Urinary bladder (tissue), 4 donors: Measurements from ENCODE around the gene ZNF358. TPM values are rescaled to one million over a fixed set of nuclear protein-coding genes. Genes with fewer than 3 reads are reported as not detected.
A peak's percentile ranks its signal among the peaks of the same experiment; 100 is the strongest.

Source experiments
- DNase-seq: peaks from one replicate; pipeline ENCODE4 v3.0.0-alpha.2; 2015; ENCODE audit errors: extremely low spot score
- H3K27ac ChIP-seq: one replicate; pipeline ENCODE4 v1.5.1; 2013; ENCODE audit warnings: low read depth, mild to moderate bottlenecking, moderate library complexity
- H3K36me3 ChIP-seq: one replicate; pipeline ENCODE4 v1.6.1; 2013; ENCODE audit warnings: mild to moderate bottlenecking, moderate library complexity; ENCODE audit not compliant: insufficient read depth
- H3K4me1 ChIP-seq: one replicate; pipeline ENCODE4 v1.6.1; 2013; ENCODE audit warnings: mild to moderate bottlenecking, moderate library complexity; ENCODE audit not compliant: insufficient read depth
- H3K4me3 ChIP-seq: one replicate; pipeline ENCODE4 v1.5.1; 2013; ENCODE audit warnings: low read depth, low read length
- WGBS: extraction: QIAGEN DNeasy Blood & Tissue Kit; methylation state at CpG from one replicate; pipeline ENCODE4 v1.1.7; 2013; 5-methylcytosine and 5-hydroxymethylcytosine counted together
- polyA plus RNA-seq: library from polyadenylated mRNA; stranded (reverse); fragments of 200-250 nt; gene quantifications from one replicate; pipeline ENCODE4 v1.2.3, GENCODE V29; 2013
- total RNA-seq: library from RNA; depleted of rRNA; stranded (reverse); fragments of >200 nt; gene quantifications from one replicate; pipeline ENCODE4 v1.2.3, GENCODE V29; 2014
- donor health status: healthy with polysubstance abuse.
- donor health status: healthy.

Gene ZNF358
- total RNA-seq = 19.0 TPM
- 115 TPM for polyA plus RNA-seq

- WGBS = under 1% methylated on average over 33 of the region's 33 CpGs
- no peaks in the 10 kb centered on the region for H3K36me3 ChIP-seq
- peak within 1 kb of the TSS; percentile 98 for H3K27ac ChIP-seq
- no peak for DNase-seq
- no peaks in the 10 kb centered on the region for H3K4me1 ChIP-seq
- H3K4me3 ChIP-seq = peak within 1 kb of the TSS; percentile 85
Observed at GRCh38 chr19:7515645-7516151, at the start of gene ZNF358. TSS of gene ZNF358 (plus strand) at chr19:7516103. CDS start at chr19:7519243, 3,140 bp downstream.

GRCh38 chr19:7467009-7467989 is 48.6 kb upstream of the ZNF358 start:
- WGBS = 97% methylated on average over 86 of the region's 86 CpGs
- peaks cover 9% of the 10 kb centered on the region for H3K36me3 ChIP-seq
- no peak overlapping the region for H3K4me3 ChIP-seq
- no peak for DNase-seq
- H3K27ac ChIP-seq = no peak overlapping the region
- H3K4me1 ChIP-seq = no peaks in the 10 kb centered on the region

DNA sequence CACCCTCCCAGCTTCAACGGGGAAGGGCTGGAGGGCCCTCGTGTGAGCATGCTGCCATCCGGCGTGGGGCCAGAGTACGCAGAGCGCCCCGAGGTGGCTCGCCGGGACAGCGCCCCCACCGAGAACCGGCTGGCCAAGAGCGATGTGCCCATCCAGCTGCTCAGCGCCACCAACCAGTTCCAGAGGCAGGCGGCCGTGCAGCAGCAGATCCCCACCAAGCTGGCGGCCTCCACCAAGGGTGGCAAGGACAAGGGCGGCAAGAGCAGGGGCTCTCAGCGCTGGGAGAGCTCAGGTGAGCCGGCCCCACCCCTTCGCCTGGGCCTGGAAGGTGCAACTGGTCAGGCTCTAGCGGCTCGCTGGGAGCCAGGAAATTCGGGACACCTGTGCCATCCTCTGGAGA is 47.1 kb upstream of the ZNF358 start:
- Histone ChIP-seq H3K4me1 (no peaks in the 10 kb centered on the region), H3K27ac (no peak overlapping the region), H3K36me3 (peaks cover 8% of the 10 kb centered on the region), H3K4me3 (no peak overlapping the region)
- DNase-seq = no peak
- 92% methylated on average over 24 of the region's 24 CpGs for WGBS

- Histone ChIP-seq H3K36me3 (peaks cover 6% of the 10 kb centered on the region), H3K27ac (no peak overlapping the region), H3K4me3 (no peak overlapping the region), H3K4me1 (no peaks in the 10 kb centered on the region)
- DNase-seq = no peak
- 89% methylated on average over 31 of the region's 31 CpGs for WGBS
Observed at GRCh38 chr19:7469669-7470285, 46.1 kb upstream of the ZNF358 start.

DNA sequence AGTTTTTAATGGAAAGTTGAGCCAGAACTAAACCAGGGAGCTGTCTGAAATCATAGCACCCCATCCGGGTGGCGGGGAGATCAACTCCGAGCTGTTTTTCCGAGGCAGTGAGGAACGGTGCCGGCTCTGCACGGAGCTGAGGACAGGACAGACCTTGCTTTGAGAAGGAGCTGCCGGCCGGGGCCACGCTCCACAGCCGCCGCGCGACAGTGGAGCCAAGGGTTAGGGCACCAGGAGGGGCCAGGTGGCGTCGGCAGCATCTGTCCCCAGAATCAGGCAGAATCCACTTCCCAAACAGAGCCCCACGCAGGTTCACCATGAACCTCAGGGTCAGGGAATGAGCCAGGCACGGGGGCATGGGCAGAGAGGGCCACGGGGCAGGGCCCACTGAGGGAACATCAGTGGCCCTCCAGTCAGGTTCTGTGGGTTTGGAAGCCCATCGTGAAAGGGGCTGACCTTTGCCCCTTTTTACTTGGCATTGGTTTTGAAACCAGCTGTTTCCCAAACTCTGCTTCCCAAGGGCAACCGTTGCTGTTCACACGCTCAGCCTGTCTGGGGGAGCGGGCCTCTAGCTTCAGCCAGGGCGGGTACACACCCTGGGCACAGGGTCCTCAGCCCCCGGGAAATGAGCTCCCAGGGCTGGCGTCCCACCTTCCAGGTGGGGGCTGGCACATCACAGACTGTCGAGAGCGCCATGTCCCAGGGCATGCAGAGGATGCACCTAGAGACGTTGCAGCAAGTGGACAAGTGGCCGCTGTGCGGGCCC is 45.2 kb upstream of the ZNF358 start:
- no peak overlapping the region for H3K27ac ChIP-seq
- H3K4me3 ChIP-seq = no peak overlapping the region
- DNase-seq = no peak
- WGBS = 93% methylated on average over 31 of the region's 31 CpGs
- no peaks in the 10 kb centered on the region for H3K4me1 ChIP-seq
- peaks cover 3% of the 10 kb centered on the region for H3K36me3 ChIP-seq

GRCh38 chr19:7471696-7472615 is 43.9 kb upstream of the ZNF358 start:
- no peak for DNase-seq
- Histone ChIP-seq H3K4me3 (no peak overlapping the region), H3K36me3 (peaks cover 3% of the 10 kb centered on the region), H3K4me1 (no peaks in the 10 kb centered on the region), H3K27ac (no peak overlapping the region)
- WGBS = 90% methylated on average over 42 of the region's 42 CpGs

DNA sequence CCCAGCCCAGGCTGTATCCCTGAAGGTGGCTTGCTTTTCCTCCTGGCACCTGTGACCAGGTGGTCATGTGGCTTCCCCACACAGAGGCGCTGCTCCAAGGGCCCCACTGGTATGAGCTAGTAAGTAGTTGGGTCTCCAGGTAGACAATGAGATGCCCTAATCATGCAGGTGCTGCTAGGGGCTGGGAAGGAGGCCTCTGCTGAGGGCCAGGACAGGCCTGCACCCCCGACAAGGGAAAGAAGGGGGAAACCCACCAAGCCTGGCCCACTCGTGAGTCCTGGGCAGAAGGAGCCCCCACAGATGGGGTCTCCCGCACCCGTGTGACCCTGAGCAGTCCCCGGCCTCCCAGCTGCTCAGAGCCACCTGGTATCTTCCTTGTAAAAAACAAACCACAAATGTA is 40.2 kb upstream of the ZNF358 start:
- WGBS = 85% methylated on average over 6 of the region's 6 CpGs
- no peak for DNase-seq
- Histone ChIP-seq H3K27ac (no peak overlapping the region), H3K4me3 (no peak overlapping the region), H3K4me1 (no peaks in the 10 kb centered on the region), H3K36me3 (no peaks in the 10 kb centered on the region)

DNA sequence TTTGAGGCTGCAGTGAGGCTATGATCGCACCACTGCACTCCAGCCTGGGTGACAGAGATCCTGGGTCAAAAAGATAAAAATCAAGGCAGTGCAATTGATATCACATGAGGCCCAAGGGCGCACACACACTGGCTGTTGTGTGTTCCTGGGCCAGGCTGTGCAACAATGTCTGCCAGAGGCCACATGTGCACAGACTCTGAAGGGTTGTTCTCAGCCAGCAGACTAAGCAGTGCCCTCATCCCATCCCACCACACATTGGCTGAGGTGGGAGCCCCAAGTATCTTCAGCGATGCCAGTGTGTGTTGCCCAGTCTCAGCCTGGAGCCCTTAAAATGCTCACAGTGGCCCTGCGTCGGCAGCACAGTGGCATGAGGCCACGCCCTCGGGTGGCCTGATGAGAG is 39.7 kb upstream of the ZNF358 start:
- no peak for DNase-seq
- Histone ChIP-seq H3K4me1 (no peaks in the 10 kb centered on the region), H3K27ac (no peak overlapping the region), H3K4me3 (no peak overlapping the region), H3K36me3 (no peaks in the 10 kb centered on the region)
- 79% methylated on average over 7 of the region's 7 CpGs for WGBS

- Histone ChIP-seq H3K27ac (no peak overlapping the region), H3K4me3 (no peak overlapping the region), H3K36me3 (no peaks in the 10 kb centered on the region), H3K4me1 (no peaks in the 10 kb centered on the region)
- DNase-seq = no peak
- WGBS = 72% methylated on average over 35 of the region's 35 CpGs
Observed at GRCh38 chr19:7476777-7477494, 39.0 kb upstream of the ZNF358 start.

- WGBS = 85% methylated on average over 10 of the region's 10 CpGs
- DNase-seq = no peak
- Histone ChIP-seq H3K4me1 (no peaks in the 10 kb centered on the region), H3K4me3 (no peak overlapping the region), H3K27ac (no peak overlapping the region), H3K36me3 (no peaks in the 10 kb centered on the region)
Observed at GRCh38 chr19:7477758-7478157, 38.1 kb upstream of the ZNF358 start.

- no peak for DNase-seq
- Histone ChIP-seq H3K27ac (no peak overlapping the region), H3K4me1 (no peaks in the 10 kb centered on the region), H3K36me3 (no peaks in the 10 kb centered on the region), H3K4me3 (no peak overlapping the region)
- WGBS = 59% methylated on average over 26 of the region's 26 CpGs
Observed at GRCh38 chr19:7478173-7478842, 37.6 kb upstream of the ZNF358 start.

DNA sequence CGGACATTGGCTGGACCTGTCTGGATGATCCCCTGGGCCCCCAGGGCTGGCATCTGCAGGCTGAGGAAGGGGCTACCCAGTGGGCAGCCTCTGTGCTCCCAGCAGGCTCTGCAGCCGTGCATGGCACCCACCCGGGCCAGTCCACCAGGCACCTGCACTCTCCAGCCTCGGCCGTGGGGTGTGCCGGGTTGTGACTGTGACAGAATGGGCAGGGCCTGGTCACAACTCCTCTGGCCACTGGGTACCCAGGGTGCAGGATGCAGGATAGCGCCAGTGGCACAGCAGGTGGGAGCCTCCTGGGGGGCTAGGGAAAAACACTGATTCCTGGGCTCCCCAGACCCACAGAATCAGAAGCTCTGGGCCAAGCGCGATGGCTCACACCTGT is 37.1 kb upstream of the ZNF358 start:
- H3K27ac ChIP-seq = no peak overlapping the region
- no peaks in the 10 kb centered on the region for H3K4me1 ChIP-seq
- H3K4me3 ChIP-seq = no peak overlapping the region
- H3K36me3 ChIP-seq = no peaks in the 10 kb centered on the region
- no peak for DNase-seq
- WGBS = 82% methylated on average over 9 of the region's 9 CpGs
